ENCODE results near the gene UGT3A1.
"Not testable (repeated sequence)": the region's sequence is repeated elsewhere in the genome, so short reads cannot be mapped to it uniquely, and the experiment has no call there.

Gene UGT3A1, protein sequence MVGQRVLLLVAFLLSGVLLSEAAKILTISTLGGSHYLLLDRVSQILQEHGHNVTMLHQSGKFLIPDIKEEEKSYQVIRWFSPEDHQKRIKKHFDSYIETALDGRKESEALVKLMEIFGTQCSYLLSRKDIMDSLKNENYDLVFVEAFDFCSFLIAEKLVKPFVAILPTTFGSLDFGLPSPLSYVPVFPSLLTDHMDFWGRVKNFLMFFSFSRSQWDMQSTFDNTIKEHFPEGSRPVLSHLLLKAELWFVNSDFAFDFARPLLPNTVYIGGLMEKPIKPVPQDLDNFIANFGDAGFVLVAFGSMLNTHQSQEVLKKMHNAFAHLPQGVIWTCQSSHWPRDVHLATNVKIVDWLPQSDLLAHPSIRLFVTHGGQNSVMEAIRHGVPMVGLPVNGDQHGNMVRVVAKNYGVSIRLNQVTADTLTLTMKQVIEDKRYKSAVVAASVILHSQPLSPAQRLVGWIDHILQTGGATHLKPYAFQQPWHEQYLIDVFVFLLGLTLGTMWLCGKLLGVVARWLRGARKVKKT

DNA sequence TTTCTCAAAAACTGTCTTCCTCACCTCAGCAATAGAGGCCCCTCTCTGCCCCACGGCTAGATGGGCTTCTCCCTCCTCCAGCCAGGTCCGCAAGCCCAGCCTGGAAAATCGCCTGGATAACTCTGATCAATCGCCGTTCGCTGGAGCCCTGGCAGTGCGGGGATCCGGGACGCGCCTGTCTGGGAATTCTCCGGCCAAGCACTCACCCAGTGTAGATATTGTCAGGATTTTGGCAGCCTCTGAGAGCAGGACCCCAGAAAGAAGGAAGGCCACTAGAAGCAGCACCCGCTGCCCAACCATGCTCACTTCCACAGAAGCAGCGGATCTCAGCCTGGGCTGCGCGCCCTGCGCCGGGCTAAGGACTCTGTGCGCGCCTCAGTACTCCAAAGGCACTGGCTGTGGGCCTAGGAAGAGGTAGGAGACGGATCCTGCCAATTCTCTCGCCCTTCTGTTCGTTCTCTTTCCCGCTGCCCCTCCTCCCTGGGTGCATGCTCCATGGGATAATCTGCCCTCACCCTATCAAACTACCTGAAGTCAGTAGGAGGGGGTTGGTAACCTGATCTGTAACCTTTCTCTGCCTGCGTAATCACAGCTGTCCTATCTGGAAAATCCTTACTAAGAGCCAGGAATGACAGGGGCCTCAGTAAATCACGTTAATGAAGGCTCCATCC is at the start of gene UGT3A1:
TSS of gene UGT3A1 (minus strand) at position 450 of the 671 bp plus-strand sequence. CDS start at position 300, 150 bp downstream.
- DNase-seq, result no peak

DNA sequence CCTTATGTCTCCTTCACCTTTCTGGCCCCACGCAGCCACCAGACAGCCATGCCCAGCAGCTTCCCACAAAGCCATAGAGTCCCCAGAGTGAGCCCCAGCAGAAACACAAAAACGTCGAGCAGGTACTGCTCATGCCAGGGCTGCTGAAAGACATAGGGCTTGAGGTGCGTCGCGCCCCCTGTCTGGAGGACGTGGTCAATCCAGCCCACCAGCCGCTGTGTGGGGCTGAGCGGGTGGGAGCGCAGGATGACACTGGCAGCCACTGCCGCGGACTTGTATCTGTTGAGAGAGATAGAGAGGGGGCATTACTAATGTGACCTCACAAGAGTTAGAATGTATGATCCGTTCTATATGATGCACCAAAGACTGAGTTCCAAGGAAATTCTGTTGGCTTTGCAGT is 44.5 kb upstream of the UGT3A1 start:
- DNase-seq, result no peak

DNA sequence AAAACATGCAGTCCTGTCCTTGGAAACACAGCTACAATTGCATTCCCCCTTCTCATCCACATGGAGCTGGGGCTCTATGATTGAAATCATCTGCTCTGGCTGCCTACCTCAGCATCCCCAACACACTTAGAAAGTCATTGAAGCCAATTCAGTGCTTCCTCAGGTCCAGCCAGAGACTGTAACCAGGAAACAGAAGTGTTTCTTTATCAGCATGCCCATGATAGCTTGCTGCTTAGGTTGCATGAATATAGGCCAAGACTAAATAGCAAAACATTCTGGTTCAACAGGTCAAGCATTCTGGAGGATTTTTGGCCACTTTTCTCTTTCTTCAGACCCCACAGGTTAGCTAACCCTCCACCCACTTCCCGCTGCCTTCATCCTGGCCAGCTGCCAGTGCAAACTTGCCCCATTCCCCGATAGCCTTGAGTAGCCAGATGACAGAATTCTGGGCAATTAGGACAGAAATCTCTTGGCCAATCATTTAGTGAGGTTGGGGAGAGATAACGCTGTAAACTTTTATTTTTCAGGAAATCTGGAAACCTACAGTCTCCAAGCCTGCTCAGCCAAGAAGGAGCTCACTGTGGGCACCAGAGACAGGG is 43.4 kb upstream of the UGT3A1 start:
- DNase-seq, result not testable (repeated sequence)

DNA sequence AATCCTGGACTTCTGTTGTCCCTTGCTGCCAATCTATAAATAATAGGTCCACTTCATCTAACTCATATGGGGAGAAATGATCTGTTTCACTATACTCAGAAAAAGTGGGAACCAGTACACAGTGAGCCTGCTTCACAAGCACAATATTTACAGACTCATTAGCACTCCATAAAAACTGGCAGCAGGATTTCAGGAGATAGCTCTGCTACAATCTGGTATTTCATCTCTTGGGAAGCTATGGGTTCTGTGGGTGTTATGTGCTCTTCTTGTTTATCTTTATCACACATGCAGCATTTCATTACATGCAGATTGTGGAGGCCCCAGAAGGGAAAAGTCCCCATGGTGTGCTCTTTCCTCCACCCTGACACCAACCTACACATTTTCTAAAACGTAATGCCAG is 42.3 kb upstream of the UGT3A1 start:
- DNase-seq, result no peak

DNA sequence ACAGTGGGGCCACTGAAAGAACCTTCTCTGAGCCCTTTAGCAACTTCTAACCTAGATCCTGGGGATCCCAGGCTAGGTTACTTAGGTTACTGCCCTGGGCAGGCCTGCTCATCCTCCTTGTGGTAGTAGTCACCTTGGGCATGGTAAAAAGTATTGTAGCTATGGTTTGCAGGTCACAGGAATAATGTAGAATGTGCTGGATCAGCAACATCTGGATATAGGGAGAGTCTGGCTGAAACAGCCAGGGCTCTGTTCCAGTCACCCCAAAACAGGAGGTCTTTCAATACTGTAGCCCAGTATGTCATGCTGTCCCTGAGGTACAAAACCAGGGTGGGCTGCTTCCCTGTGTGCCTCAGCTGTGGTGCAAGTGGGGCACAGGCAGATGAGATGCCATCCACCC is 41.9 kb upstream of the UGT3A1 start:
- no peak for DNase-seq

DNA sequence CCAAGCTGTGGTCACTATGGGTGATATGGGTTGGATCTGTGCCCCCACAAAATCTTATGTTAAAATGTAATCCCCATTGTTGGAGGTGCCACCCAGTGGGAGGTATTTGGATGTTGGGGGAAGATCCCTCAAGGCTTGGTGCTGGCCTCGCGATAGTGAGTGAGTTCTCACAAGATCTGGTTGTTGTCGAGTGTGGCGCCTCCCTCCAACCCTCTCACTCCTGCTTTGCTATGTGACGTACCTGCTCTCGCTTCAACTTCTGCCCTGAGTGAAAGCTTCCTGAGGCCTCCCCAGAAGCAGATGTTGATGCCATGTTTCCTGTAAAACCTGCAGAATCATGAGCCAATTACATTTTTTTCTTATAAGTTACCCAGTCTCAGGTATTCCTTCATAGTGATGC is 40.0 kb upstream of the UGT3A1 start:
- no peak for DNase-seq

DNA sequence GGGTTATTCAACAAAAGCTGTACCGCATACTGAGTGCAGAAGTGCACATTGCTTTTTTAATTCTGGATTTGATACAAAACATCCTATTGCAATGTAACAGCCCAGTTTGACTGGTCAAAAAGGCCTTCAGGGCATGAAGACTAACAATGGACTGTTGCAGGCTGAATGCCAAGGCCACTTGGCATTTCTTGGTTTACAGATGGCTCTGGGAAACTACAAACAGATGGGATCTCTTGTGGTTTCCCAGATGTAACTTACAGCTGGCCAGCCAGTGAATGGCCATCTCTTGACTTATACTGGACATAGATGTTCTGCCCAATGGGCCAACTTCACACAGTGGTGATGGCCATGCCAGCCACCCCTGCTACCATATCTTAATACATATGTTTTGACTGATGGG is 38.7 kb upstream of the UGT3A1 start:
- DNase-seq, result no peak

DNA sequence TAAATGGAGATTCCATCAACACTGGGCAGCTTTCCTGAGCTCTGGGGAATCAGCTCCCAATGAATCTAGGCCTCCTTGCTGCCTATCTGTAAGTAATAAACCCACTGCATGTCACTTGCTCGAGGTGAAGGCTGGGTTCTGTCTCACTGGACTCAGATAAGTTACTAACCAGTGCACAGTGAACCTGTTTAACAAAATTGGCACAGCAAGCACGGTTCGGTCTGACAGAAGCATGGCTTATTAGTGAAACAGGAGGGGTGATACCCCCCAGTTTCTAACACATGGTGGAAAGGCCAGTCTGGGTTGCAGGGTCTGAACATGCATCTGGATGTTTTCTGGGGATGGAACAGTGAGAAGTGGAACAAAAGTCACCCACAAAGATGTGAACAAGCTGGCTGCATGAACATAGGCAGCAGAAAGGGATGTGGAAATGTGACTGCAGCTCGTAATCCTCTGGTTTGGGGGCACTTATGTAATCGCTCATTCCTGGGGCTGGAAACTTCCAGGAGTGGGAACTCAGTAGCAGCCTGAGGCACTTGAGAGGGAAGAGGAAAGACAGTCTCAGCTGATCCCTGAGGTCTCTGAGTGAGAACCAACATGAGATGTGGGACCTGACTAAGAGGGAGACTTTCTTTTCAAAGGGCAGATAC is 37.8 kb upstream of the UGT3A1 start:
- no peak for DNase-seq

DNA sequence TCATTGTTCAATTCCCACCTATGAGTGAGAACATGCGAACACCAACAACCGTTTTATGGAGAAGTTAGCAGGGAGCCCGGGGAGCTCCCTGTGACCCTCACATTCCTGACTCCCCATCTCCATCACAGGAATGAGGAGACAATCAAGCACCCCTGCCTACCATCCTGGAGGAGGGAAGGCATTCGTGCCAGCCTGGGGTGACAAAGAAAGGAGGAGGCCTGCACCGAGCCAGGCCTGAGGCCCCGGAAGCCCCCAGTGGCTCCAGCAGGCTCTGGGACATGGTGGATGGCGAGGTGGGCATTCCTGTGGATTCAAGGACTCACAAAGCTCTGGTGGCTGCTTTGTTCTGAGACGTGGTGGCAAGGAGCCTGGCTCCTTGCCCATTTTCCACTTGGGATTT is 36.5 kb upstream of the UGT3A1 start:
- no peak for DNase-seq

DNA sequence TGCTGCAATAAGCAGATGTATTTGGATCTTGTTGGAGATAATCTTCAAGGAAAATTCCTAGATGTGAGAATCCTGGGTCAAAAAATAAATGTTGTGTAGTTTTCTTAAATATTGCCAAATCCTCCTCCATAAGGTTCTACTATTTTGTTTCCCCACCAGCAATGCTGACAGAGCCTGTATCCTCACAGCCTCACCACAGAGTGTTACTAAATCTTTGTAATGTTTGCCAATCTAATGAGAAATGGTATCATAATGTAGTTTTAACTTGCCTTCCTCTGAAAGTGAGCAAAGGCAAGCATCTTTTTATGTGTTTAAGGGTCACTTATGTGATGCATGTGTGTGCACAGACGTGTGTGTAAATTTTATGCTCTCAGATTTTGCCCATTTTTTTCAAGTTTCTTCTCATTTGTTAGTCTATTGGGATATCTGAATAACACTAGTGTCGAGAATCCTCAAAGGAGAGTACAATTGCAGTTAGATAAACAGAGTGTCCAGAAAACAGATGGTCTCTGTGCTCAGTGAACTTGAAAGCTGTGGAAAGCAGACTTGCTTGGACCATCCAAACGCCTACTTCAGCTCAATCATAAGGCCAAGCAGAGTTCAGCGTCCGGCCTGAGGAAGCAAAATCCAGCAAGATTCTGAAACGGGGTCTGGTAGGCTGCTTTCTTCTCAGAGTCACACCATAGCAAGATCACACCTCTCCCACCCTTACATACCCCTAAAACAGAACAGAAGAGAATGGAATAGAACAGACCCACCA is 35.7 kb upstream of the UGT3A1 start:
- DNase-seq, result no peak

DNA sequence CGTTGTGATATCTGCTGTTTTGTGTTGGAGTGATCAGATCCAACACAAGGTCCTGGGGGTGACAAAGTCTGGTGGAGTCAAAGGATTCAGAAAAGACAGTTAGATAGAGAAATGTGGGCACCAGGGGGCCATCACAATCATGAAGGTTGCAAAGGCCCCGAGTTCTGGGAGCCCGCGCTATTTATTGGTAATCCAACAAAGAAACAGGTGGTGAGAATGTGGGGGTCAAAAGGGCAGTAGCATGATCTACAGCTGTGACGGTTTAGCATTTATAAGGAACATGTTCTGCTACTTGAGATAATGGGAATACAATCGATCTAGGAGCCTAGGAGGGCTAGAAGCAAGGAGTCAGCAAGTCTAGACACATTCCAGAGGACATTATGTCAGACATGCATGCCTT is 31.1 kb upstream of the UGT3A1 start:
- not testable (repeated sequence) for DNase-seq

DNA sequence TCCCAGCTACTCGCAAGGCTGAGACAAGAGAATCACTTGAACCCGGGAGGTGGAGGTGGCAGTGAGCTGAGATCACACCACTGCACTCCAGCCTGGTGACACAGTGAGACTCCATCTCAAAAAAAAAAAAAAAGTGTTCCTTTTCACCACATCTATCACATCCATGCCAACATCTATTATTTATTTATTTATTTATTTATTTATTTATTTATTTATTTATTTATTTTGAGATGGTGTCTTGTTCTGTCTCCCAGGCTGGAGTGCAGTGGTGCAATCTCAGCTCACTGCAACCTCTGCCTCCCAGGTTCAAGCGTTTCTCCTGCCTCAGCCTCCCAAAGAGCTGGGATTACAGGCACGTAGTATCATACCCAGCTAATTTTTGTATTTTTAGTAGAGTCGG is 28.4 kb upstream of the UGT3A1 start:
- not testable (repeated sequence) for DNase-seq

DNA sequence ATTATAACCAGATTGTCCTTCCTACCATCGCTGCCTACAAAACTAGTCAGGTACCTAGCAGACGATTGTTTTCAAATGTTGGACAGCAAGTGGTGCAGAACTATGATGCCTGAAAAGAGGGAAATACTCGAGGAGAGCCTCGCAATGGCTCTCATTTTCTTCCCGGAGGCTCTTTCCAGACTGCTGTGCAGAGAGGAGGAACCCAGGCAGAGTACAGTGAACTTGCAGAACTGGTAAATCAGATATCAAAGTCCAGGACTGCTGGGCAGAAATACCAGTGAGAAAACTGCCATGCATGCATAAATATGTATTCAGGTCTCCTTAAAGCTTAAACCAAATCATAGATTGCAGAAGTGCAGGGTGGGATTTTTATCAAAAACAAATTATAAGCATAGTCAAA is 26.4 kb upstream of the UGT3A1 start:
- no peak for DNase-seq

DNA sequence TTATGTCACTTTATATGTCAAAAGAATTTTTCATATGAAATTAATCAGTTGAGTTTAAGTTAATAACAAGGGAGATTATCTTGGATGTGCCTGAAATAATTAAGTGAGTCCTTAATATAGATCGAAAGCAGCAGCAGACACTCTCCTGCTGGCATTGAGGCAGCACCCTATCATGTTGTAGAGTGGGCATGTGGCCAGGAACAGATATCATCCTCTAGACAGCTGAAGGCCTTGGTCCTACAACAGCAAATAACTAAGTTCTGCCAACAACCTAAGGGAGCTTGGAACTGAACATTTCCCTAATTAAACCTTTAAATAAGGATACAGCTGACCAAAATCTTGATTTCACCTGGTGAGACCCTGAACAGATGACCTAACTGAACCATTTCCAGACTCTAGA is 25.8 kb upstream of the UGT3A1 start:
- no peak for DNase-seq

DNA sequence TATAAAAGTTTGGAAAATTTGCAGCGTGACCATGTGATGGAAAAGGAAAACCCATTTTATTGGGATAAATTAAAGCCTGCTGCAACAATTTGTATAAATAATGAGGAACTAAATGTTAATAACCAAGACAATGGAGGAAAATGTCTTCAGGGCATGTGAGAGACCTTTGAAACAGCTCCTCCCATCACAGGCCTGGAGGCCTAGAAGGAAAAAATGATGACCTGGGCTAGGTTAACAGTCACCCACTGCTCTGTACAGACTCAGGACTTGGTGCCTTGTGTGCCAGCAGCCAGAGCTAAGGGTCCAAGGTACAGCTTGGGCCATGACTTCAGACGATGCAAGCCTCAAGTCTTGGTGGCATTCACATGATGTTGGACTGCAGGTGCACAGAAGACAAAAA is 22.0 kb upstream of the UGT3A1 start:
- no peak for DNase-seq

DNA sequence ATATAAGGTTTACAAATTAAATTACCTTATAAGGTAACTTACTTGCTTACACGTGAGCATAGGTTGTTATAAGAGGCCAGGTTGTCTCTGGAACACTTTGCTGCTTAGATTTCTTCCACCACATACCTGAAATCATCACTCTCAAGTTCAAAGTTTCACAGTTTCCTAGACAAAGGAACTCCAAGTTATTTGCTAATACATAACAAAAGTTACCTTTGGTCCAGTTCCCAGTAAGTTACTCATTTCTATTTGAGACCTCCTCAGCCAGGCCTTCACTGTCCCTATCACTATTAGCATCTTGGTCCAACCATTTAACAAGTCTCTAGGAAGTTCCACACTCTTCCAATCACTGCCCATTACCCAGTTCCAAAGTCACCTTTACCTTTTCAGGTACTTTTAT is 18.5 kb upstream of the UGT3A1 start:
- DNase-seq, result no peak

DNA sequence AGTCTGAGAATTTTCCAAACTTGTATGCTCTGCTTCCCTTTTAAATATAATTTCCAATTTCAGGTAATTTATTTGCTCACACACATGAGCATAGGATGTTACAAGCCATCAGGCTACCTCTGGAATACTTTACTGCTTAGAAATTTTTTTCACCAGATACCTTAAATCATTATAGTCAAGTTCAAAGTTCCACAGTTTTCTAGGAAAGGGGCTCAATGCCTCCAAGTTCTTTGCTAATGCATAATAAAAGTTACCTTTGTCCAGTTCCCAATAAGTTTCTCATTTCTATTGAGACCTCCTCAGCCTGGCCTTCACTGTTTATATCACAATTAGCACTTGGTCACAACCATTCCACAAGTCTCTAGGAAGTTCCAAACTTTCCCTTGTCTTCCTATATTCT is 16.2 kb upstream of the UGT3A1 start:
- no peak for DNase-seq

DNA sequence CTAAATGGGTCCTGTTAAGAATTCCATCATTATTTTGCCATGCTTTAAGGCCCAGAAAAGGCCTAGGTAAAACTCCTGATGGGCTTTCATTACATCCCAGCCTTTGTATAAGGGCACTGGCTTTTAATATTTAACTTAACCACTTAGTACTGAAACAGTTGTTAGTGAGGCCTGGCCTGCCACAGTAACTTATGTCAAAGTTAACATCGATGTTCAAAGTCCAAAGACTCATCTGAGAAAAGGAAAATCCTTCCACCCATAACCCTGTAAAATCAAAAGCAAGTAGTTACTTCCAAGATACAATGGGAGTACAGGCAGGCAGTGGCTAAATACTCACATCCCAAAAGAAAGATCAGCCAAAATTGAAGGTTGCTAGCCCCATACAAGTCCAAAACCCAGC is 15.0 kb upstream of the UGT3A1 start:
- DNase-seq, result no peak

DNA sequence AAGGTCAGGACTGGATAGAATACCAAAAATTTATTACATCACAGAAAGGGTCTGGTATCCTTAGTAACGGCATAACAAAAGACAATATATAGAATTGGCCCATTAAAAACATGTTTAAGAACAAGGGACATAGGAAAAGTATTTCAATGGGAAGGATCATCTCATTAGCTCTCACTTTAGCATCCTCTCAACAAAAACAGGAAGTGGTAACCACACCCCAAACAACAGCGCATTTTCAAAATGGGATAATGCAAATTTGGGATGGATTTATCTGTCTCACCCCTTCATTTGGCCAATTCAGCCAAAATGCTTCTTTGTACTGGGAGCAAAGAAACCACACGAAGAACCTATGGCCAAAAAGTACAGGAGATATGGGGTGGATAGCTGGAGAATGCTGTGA is 9.8 kb upstream of the UGT3A1 start:
- DNase-seq, result no peak

DNA sequence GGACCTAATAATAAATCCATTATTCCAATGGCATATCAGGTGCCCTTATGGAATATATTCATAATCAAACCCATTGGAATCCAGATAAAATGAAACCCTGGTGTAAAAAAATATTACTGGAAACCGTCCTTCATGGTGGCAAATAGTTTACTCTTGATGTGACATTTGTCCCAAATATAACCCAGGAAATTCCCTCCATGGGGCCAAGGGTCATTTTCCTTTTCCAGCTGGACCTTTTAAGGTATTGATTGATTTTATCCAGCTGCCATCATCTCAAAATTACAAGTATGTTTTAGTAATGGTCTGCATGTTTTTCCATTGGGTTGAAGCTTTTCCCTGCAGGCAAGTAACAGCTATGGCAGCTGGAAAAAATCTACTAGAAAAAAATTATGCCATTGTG is 8.4 kb upstream of the UGT3A1 start:
- no peak for DNase-seq

DNA sequence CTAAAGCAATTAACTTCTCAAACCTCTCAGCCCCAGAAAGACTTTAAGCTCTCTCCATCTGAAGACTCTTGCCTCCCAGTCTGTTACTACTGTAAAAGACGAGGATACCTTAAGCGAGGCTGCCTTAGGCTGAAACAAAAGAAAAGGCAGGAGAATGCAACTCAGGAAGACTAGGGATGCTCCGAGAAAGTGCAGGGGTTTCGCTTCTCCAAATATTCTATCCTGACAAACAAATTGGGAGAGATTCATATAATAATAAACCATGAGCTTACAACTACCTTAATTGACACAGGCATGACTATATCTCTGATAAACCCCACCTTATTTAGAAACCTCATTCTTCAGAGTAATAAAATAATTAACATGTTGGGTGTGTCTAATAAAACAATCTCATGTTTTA is 4.9 kb upstream of the UGT3A1 start:
- DNase-seq, result no peak

DNA sequence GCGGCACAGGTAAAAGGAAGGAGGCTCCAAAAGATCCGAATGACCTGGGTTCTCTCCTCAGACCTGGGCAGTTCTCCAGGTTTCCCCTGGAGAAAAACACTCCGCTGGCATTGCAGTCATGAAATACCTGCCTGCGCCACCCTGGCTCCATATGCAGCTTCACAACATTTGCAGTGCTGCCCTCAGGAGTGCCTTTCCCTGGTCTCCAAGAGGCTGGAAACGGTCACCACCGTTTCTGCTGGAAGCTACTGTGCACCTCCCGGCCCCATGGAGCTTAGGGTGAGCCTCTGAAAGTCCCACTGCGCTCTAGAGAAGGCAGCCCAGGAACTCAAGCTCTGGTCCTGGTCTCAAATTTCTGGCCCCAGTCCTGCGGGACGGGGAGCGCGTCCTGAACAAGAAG is 670 bp downstream of the UGT3A1 start:
- no peak for DNase-seq

DNA sequence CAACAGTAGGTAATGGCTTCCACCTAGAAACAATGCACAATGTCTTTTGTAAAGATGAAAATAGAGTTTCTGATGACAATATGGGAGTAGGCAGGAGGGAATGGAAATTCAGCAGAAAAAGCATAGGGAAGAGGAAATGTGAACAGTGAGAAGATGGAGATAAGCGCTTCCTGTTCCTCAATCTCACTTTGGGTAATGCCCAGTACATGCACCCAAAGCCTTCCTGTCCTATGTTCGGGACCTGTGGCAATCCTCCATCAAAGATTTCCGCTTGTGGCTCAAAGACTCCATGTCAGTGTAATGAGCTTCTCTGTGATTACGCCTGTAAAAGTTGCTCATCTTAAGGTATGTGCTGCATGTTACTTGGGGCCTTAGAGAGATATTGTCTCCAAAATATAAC is 2.7 kb downstream of the UGT3A1 start:
- no peak for DNase-seq
